ENCODE measurements around the gene OR2T10.
"Not testable (repeated sequence)": the region's sequence is repeated elsewhere in the genome, so short reads cannot be mapped to it uniquely, and the experiment has no call there.

Gene OR2T10

GRCh38 chr1:248593226-248593625 is 4.3 kb downstream of the OR2T10 start:
- DNase-seq: no peak

- DNase-seq: no peak
Observed at GRCh38 chr1:248592655-248593054, 4.8 kb downstream of the OR2T10 start.

DNA sequence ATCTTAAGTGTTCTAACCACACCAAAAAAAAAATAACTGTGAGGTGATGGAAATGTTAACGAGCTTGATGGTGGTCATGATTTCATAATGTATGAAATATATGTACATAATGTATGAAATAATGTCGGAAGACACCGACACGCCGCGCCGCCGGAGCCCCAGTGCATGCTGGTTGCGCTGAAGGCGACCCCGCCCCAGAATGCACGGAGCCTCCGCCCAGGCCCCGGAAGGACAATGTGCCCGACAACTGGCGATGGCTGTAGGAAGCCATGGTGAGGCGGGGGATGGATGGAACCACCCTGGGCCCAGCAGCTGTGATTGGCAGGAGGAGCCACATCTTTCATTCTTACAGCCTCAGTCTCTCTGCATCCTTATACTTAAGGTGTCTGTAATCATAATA is 7.4 kb downstream of the OR2T10 start:
- DNase-seq: no peak

DNA sequence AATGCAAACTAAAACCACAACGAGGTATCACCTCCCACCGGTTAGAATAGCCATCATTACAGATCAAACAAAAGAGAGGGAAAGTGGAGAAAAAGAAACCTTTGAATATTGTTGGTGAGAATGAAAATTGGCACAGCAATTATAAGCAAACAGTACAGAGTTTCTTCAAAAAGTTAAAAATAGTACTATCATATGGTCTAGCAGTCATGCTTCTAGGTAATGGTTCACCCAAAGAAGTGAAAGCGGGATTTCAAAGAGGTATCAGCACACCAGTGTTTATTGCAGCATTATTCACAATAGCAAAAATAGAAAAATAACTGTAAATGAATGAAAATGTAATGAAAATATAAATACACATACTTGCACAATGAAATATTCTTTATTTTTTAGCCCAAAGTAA is 8.2 kb downstream of the OR2T10 start:
- DNase-seq: no peak

DNA sequence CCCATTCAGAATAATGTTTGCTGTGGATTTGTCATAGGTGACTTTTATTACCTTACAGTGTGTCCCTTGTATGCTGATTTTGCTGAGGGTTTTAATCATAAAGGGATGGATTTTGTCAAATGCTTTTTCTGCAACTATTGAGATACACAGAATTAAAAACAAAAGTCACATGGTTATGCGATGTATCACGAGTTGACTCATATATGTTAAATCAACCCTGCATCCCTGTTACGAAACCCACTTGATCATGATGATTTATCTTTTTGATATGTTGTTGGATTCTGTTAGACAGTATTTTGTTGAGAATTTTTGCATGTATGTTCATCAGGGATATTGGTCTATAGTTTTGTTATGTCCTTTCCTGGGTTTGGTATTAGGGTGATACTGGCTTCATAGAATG is 12.2 kb downstream of the OR2T10 start:
- no peak for DNase-seq

GRCh38 chr1:248576260-248576980 is 21.1 kb downstream of the OR2T10 start:
- DNase-seq: no peak

GRCh38 chr1:248574657-248575056 is 22.8 kb downstream of the OR2T10 start, which contains the start of gene OR2T34:
Gene OR2T34, minus strand, starts transcription at chr1:248574757. Its CDS starts 0 bp downstream, at chr1:248574757.
- not testable (repeated sequence) for DNase-seq

GRCh38 chr1:248573856-248574255 is 23.6 kb downstream of the OR2T10 start:
- not testable (repeated sequence) for DNase-seq

DNA sequence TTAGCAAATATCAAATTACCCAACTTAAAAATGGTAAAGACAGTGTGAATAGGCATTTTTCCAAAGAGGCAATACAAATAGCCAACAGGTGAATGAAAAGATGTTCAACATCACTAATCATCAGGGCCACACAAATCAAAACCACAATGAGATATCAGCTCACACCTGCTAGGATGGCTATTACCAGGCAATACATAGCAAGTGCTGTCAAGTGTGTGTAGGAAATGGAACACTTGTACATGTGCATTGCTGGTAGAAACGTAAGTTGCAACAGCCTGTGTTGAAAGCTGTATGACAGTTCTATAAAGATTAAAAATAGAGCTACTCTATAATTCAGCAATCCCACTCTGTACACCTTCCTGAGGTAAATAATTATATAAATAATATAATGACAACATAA is 25.5 kb downstream of the OR2T10 start:
- DNase-seq: not testable (repeated sequence)

- DNase-seq: not testable (repeated sequence)
Observed at GRCh38 chr1:248570811-248571210, 26.7 kb downstream of the OR2T10 start.

GRCh38 chr1:248569049-248569448 is 28.5 kb downstream of the OR2T10 start:
- DNase-seq: not testable (repeated sequence)

DNA sequence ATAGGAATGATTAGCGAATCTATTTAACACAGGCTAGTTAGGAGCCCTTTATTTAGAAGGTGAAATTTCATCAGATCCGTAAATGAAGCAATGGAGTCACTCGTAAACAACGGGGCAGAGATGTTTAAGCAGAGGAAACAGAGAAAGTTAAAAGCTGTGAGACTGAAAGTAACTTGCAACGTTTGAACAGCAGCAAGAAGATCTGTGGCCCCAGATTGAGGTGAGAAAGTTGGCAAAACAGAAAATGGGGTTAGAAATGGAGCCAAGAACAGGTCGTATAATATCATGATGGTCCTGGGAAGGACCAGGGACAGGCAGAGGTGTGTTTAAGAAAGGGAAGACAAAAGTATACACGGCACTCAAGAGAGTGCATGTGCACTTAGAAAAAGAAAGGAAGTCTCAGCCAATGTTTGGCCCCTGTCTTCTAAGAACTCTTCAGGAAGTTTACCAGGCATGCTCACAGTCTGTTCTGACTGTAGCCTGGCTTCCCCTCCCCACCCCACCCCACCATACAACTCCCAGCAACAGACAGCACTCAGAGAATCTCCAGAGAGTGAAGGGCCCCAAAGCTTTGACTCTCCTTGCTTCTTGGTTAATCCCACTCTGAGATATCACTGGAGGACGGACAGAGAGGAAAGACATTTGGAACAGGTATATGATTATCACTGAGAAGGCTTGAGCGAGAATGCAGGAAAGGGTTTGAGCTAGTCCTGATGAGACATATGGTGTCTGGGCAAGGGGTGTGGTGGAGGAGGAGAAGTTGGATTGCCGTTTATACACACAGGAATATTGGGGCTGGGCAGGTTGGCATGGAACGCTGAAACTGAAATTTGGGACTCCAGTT is 31.7 kb downstream of the OR2T10 start:
- not testable (repeated sequence) for DNase-seq

GRCh38 chr1:248562672-248563071 is 34.8 kb downstream of the OR2T10 start, which contains the start of gene OR2T29:
Gene OR2T29, minus strand, starts transcription at chr1:248562772. Its CDS starts 3,281 bp downstream, at chr1:248559491.
- DNase-seq: not testable (repeated sequence)

DNA sequence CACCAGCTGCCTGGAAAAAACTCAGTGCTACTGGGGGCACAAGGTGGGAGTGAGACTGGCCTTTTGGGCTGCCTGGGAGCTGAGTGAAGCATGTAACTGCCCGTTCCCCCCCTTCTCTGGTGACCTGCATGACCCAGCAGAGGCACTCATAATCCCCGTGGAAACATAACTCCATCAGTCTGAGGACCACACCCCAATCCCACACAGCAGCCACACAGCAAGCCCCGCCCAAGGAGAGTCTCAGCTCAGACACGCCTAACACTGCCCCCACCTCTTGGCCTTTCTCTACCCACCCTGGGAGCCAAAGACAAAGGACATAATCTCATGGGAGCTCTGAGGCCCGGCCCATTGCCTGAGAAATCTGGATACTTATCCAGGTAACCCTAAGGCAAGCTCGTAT is 46.5 kb downstream of the OR2T10 start:
- DNase-seq: not testable (repeated sequence)

- DNase-seq: not testable (repeated sequence)
Observed at GRCh38 chr1:248547383-248547782, 50.1 kb downstream of the OR2T10 start.

Data from amniotic stem cell (primary cell).